Measurements from ENCODE around the gene TSC2. TPM values are rescaled to one million over a fixed set of nuclear protein-coding genes. Genes with fewer than 3 reads are reported as not detected.
"Not testable (repeated sequence)": the region's sequence is repeated elsewhere in the genome, so short reads cannot be mapped to it uniquely, and the experiment has no call there.

Gene TSC2
- polyA plus RNA-seq, 3 donors = 39.6 to 60.5 (median 46.8) TPM

GRCh38 chr16:2122429-2122828, 74.6 kb downstream of the TSC2 start:
- 82 to 95% (median 87%) methylated on average over 16 to 17 of the region's 17 CpGs for WGBS, 3 donors
- H3K27ac ChIP-seq (ENCODE audit: low read depth, low read length) = no peak overlapping the region

GRCh38 chr16:2122934-2123683, 75.3 kb downstream of the TSC2 start:
- not testable (repeated sequence) for H3K27ac ChIP-seq (ENCODE audit: low read depth, low read length)
- 54 to 76% (median 55%) methylated on average over 14 to 21 of the region's 26 CpGs for WGBS, 3 donors

GRCh38 chr16:2123706-2124376, 76.1 kb downstream of the TSC2 start:
- 34 to 77% (median 36%) methylated on average over 10 to 23 of the region's 27 CpGs for WGBS, 3 donors
- H3K27ac ChIP-seq (ENCODE audit: low read depth, low read length) = peak overlapping the region; percentile 38

GRCh38 chr16:2124377-2124693, 76.5 kb downstream of the TSC2 start:
- WGBS, 3 donors = 12 to 55% (median 19%) methylated on average over 11 of the region's 11 CpGs
- H3K27ac ChIP-seq (ENCODE audit: low read depth, low read length) = peak overlapping the region; percentile 38

DNA sequence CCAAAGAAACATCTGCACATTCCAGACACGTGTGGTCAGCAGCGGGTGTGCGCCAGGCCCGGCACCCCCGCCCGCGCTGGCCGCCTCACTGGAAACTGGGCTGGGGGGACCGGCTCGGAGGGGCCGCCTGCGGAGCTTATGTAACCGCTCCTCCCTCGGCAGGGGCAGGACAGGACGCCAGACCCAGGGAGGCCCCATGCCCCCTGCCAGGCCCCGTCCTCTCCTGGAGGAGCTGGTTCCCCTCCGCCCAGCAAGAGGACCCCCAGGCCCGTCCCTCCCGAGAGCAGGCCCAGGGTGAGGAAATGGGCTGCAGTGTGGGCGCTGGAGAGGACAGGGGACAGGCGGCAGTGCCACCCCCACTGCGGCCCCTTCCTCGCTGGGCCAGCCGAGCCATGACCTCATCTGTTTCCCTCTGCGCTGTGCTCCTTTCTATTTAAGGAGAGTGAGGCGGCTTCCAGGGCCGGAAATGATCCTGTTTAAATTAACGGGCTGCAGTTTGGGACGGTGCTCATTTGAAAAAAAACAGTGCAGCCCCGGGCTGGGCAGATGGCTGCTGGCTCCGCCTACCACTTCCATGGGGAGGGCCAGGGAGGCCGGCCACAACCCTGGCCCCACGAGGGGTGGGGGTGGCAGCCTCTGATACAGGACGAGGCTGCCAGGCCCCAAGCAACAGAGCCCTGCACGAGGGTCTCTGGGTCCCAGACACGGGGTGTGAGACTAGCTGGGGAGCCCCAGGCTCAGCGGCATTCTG, 77.1 kb downstream of the TSC2 start:
- H3K27ac ChIP-seq (ENCODE audit: low read depth, low read length) = peak overlapping the region; percentile 38
- 6 to 52% (median 7%) methylated on average over 26 to 37 of the region's 37 CpGs for WGBS, 3 donors

DNA sequence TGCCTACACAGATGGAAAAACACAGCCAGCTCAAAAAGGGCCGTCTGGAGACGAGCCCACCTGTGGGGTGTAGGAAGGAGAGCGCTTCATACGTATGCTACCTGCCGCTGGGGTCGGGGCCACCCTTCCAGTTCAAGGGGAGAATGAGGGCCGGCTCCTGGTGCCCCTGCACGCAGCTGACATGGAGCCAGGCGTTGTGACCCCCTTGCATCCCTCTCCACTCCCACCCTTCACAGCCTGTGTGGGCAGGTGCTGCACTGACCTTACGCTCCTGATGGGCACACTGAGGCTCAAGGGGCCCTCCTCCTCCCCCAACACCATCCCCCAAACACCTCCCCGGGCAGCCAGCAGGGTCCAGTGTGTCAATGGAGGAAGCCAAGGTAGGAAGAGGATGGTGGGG, 77.8 kb downstream of the TSC2 start:
- 30 to 45% (median 42%) methylated on average over 9 to 11 of the region's 11 CpGs for WGBS, 3 donors
- not testable (repeated sequence) for H3K27ac ChIP-seq (ENCODE audit: low read depth, low read length)

- not testable (repeated sequence) for H3K27ac ChIP-seq (ENCODE audit: low read depth, low read length)
- 43 to 52% (median 49%) methylated on average over 20 to 21 of the region's 21 CpGs for WGBS, 3 donors
Measured at GRCh38 chr16:2126161-2126743, 78.5 kb downstream of the TSC2 start.

- H3K27ac ChIP-seq (ENCODE audit: low read depth, low read length) = not testable (repeated sequence)
- WGBS, 3 donors = 79 to 83% (median 81%) methylated on average over 23 to 31 of the region's 31 CpGs
Measured at GRCh38 chr16:2126928-2127556, 79.3 kb downstream of the TSC2 start.

DNA sequence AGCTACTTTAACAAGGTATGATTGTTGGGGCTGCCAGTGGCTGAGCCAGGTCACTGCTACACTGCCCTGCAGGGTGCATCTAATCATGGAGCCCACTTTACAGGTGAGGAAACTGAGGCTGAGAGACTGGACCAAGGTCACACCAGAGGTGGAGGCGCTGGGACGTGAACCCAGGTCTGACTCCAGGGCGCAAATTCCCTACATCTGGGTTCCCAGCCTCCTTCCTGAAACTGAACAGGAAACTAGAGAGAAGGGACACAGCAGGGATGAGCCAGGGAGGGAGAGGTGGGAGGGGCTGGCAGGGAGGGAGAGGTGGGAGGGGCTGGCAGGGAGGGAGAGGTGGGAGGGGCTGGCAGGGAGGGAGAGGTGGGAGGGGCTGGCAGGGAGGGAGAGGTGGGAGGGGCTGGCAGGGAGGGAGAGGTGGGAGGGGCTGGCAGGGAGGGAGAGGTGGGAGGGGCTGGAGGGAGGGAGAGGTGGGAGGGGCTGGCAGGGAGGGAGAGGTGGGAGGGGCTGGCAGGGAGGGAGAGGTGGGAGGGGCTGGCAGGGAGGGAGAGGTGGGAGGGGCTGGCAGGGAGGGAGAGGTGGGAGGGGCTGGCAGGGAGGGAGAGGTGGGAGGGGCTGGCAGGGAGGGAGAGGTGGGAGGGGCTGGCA, 80.0 kb downstream of the TSC2 start:
- H3K27ac ChIP-seq (ENCODE audit: low read depth, low read length) = not testable (repeated sequence)
- 26 to 54% (median 43%) methylated on average over 3 of the region's 3 CpGs for WGBS, 3 donors

DNA sequence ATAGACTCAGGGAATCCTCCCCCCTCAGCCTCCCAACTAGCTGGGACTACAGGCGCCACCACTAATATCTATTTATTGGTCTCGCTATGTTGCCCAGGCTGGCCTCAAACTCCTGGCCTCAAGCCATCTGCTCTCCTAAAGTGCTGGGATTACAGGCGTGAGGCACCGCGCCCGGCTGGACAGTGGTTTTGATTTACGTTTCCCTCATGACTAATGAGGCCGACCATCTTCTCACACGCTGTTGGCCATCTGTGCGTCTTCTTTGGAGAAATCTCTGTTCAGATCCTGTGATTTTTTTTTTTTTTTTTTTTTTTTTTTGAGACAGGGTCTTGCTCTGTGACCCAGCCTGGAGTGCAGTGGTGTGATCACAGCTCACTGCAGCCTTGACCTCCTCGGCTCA, 81.5 kb downstream of the TSC2 start:
- WGBS, 3 donors = 64 to 74% (median 72%) methylated on average over 9 of the region's 11 CpGs
- H3K27ac ChIP-seq (ENCODE audit: low read depth, low read length) = not testable (repeated sequence)

- 71 to 81% (median 74%) methylated on average over 21 to 22 of the region's 22 CpGs for WGBS, 3 donors
- not testable (repeated sequence) for H3K27ac ChIP-seq (ENCODE audit: low read depth, low read length)
Measured at GRCh38 chr16:2129890-2130447, 82.2 kb downstream of the TSC2 start.

DNA sequence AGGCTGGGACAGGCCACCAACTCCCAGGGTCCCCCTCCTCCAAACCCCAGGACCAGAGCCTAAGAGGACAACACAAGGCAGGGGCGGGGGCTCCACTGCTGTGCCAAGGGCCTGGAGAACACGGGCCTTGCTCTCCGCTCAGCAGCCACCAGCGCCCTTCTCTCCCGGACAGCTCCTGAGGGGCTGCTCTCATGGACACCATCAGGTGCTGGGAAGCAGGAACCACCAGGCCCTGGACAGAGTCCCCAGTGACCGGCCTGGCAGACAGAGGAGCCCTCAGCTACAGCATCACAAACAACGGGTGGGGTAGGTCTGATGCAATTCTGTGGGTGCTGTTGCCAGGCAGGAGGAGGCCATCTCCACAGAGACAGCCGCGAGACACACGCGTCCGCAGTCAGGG, 86.0 kb downstream of the TSC2 start:
- H3K27ac ChIP-seq (ENCODE audit: low read depth, low read length) = not testable (repeated sequence)
- WGBS, 3 donors = 38 to 60% (median 60%) methylated on average over 4 of the region's 12 CpGs

DNA sequence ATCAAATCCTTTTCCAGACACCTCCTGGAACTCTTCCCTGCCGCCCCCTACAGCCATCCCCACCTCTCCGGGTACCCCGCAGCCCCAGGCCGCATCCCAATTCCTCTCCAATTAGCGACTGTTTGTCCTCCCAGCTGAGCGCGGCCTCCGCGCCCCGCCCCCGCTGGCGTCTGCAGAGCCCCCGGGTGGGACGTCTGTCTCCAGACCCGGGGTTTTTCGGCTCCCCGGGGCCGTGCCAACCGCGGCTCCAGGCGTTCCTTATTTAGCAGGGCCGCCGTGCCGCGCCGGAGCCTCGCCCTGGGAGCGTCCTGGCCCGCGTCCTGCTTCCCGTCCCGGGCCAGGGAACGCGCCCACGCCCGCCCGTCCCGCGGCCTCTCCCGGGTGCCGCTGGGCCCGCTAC, 87.3 kb downstream of the TSC2 start:
- not testable (repeated sequence) for H3K27ac ChIP-seq (ENCODE audit: low read depth, low read length)
- WGBS, 3 donors = 0 to 1% (median 1%) methylated on average over 20 to 28 of the region's 42 CpGs

DNA sequence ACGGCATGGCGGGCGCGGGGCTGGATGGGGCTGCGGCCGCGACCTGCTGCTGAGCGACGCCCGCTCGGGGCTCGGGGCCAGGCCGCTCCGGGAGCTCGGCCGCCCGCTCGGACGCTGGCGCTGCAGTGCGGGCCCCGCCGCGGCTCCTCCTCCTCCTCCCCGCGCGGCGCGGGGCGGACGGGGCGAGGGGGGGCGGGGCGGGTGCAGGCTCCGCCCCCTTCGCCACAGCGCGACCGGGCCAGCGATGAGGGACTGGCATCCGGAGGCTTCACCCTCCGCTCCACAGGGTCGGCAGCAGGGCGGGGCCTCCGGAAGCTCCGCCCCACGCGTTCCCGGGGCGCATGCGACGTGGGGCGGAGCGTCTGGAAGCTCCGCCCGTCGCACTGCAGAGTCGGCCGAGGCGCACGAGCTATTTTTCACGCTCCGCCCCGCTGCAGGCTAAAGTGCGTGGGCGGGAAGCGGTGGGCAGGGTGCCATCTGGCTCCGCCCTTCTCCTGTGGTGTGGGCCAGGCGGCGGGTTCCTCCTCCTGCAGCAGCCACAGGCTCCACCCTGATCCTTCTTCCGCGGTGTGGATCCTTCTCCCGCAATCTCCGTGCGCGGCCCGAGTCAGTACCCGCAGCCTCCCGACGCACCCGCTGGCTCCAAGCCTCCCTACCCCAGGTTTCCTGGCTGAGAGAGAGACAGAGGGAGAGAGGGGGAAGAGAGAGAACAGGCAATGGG, 88.1 kb downstream of the TSC2 start, which contains the start of gene PKD1:
Gene PKD1, minus strand, starts transcription at position 129 of the 721 bp plus-strand sequence. CDS start 209 bp downstream, outside the sequence.
- not testable (repeated sequence) for H3K27ac ChIP-seq (ENCODE audit: low read depth, low read length)
- WGBS, 3 donors = 0% methylated on average over 34 to 58 of the region's 81 CpGs
